Glomerular visceral epithelial cell (primary cell): ENCODE data around the gene GNG13.
A peak's percentile ranks its signal among the peaks of the same experiment; 100 is the strongest.

ENCODE experiments used
- DNase-seq: peaks from one replicate; pipeline ENCODE4 v3.0.0-alpha.2; 2016; ENCODE audit errors: extremely low spot score

The GNG13 gene

GRCh38 chr16:813916-814412, 13.4 kb upstream of the GNG13 start:
- DNase-seq = no peak

DNA sequence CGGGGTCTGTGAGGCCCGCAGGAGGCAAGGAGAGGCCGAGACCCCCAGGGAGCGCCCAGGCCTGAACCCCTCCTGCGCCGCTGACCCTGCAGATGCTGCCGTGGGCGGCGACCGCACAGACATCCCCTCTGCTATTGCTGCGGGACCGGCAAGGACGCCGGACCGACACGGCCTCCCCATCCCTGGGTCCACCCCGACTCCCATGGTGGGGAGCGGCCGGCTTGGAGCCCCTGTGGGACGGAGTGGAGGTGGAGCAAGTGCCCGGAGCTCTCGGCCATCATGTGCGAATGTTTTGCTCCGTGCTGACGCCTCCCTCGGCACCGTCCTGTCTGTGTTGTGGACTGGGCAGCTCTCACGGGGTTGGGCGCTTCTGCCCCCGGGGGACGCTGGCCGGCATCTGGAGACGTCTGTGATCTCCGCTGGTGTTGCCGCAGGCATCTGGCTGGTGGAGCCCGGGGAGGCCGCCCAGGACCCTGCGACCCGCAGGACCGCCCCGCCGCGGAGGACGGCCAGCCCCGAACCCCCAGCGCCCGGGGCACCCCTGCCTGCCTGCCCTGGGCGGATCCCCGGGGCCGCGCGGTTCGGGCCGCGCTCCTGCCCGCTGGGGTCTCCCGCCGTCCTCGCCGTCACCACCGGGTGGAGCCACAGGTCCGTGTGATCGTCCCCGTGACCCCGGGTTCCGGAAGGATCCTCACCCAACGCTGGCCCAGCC, 12.8 kb upstream of the GNG13 start:
- no peak for DNase-seq

- no peak for DNase-seq
Observed at GRCh38 chr16:808085-808386, 7.5 kb upstream of the GNG13 start.

DNA sequence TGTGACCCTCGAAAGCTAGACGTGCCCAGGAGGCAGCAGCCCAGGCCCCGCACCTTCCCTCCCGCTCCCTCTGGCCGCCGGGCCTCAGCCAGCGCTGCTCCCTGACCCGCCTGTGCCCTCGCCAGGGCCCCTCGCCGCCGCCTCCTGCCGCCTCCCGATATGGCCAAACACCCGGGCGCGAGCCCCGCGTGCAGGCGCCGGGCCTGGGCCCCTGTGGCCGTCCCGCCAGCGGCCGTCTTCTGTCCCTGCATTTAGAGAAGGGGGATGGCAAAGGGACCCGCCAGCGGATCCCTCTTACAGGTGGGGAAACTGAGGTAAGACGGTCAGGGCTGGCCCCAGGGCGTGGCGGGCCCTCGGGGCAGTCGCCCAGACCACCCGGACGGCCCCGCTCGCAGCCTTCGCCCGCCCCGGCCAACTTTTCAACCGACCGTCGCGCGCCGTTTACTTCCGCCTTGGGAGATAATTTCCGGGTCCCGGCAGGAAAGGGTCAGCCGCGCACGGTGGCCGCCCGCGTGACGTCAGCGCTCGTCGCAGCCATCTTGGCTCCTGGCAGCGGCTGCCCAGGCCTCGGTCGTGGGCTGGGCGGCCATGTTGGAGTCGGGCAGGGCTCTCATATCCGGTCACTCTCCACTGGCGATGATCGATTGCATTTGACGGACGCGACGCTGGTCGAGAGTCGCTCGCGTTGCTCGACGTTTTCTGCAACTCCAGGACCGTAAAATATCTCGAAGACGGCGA, 7.0 kb upstream of the GNG13 start:
- DNase-seq = peak; percentile 83

DNA sequence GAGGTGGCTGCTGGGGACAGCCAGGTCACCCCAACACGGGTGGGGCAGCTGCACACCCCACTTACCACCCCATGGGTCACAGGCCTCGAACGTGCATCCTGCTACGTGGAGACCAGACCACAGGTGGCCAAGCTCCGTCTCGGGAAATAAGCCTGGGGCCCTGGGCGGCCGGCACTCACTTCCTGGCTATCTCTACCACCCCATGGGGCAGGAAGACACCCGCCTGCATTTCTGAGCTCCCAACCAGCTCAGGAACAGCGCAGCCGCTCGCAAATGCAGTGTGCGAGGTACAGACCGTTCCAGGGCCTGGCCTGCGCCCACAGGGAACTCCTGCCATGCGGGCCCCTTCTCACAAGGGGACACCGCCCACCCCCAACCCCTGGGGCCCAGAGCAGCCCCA, 4.9 kb upstream of the GNG13 start:
- DNase-seq = no peak

- no peak for DNase-seq
Observed at GRCh38 chr16:804193-805048, 3.9 kb upstream of the GNG13 start.

DNA sequence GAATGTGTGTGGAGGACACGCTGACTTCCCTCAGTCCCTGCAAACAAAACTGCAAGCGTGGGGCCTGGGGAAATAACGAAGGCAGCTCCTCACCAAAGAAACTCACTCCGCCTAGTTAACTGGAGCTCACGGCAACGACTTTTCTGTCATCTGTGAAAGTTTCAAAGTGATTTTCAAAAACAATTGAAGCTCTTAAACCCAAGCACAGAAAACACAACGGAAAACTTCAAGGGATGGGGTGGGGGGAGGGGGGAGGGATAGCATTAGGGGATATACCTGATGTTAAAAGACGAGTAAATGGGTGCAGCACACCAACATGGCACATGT, 3.2 kb upstream of the GNG13 start:
- DNase-seq = no peak

DNA sequence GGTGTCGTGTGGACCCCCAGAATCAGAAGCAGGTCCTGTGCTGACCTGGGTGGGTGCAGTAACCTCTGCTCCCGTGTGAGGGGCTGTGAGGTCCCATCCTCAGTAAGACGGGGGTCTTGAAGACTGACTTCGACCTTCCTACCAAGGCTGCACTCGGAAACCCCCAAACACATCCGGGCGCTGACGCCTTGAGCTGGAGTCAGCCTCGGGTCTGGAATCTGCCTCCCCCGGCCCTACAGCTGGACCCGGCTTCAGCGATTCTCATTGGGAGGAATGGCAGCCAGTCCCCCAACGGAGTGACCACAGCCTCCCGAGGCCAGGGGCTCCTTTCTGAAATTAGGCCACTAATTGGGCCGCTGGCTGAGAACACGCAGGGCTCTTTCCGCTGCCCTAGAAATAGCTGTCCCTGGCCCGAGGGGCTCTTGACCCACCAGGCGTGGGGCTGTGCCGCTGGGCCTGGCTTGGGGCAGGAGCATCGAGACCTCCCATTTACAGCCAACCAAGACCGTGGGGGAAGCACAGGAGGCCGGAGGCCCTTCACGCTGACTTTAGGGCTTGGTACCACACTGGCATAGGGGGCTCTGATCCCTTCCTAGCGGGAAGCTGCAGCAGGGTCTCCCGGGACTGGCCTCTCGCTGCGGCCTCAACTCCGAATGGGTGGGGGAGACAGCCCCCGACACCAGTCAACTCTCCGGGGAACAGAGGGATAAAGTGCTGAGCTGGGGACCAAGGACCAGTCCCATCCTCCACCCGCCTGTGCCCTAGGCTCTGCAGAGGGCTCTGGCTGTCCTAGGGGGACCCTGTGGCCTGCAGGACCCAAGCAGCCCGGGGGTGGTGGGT, 2.6 kb upstream of the GNG13 start:
- DNase-seq = no peak

DNA sequence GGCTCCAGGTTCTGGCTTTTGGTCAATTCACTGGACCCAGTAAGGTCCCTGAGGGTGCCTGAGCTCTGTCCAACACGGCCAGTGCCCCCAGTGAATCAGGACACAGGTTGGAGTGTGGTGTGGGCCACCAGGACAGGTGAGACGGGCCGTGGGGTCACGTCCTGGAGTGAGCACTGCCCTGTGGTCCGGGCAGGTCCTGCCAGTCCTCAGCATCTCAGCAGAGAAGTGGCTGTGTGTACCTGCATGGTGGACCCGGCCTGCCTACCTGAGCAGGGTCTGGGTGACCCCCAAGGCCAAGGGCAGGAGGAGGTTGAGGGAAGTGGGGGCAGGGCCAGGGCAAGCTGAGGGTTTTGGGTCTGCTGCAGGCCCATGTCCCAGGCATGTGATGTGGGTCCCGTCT, 1.9 kb upstream of the GNG13 start:
- no peak for DNase-seq

- DNase-seq = no peak
Observed at GRCh38 chr16:801584-802363, 1.2 kb upstream of the GNG13 start.

- no peak for DNase-seq
Observed at GRCh38 chr16:800834-801511, 439 bp upstream of the GNG13 start.

DNA sequence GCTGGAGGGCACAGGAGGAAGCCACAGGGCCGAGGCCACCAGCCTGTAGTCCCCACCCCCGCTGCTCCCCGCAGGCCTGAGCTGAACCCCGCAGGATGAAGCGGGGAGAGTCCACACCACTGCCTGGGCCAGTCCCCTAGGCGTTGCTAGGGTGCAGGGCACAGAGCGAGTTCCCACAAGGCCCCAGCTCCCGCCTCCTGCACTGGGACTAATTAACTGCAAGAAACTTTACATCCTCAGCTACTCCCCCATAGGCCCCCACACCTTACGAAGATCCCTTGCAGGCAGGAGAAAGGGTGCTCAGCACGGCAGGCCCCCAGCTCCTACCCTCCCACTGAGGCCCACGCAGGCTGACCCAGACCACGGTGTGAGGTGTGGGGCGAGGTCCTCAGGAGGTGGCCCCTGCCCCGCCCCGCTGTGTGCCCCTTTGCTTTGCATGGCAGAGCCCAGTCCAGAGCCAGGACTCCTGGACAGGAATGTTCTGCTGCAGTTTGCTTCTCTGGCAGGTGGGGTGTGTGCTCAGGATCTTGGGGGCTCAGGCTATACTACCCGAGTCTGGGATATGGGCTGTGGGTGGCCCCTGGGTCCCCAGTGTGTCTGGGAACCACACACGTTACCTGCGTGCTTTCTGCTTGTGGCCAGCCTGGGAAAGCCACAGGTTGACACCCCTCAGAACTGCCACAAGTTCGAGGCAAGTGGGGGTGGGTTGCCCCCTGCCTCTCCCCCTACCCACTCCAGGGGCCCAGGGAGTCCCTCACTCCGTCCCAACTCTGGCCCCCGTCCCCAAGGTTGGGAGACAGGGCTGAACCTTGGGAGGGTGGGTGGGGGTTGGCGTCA, 1.2 kb downstream of the GNG13 start:
- DNase-seq = no peak

DNA sequence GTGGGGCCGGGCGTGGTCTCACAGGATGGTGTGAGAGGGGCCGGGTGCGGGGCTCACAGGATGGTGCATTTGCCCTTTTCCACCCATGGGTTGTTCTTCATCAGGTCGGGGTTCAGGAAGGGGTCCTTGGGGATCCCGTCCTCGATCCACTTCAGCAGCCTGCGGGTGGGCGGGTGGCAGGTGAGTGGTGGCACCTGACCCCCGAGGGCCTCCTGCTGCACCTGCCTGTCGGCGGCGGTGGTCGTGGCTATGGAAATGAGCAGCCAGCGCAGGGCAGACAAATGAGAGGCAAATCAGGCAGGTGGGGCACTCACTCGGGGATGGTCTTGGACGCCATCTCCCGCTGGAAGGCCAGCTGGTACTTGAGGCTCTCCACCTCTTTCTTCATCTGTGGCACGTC, 1.9 kb downstream of the GNG13 start:
- no peak for DNase-seq

GRCh38 chr16:797686-798085, 2.8 kb downstream of the GNG13 start:
- DNase-seq = no peak

- no peak for DNase-seq
Observed at GRCh38 chr16:797120-797420, 3.5 kb downstream of the GNG13 start.

- DNase-seq = no peak
Observed at GRCh38 chr16:796296-797119, 4.0 kb downstream of the GNG13 start.

- no peak for DNase-seq
Observed at GRCh38 chr16:795580-796229, 4.8 kb downstream of the GNG13 start.

GRCh38 chr16:794853-795466, 5.6 kb downstream of the GNG13 start:
- DNase-seq = no peak
